GM13976 (cell line): ENCODE data around the gene ATP1A4.

ENCODE experiments used
- DNase-seq: peaks from one replicate; pipeline ENCODE4 v3.0.0; 2012; ENCODE audit warnings: low spot score
- in situ Hi-C: fragments of 300-500 bp; cut with MboI; formaldehyde crosslinking; loops from one replicate; pipeline ENCODE4 v1.12.0; 2022; ENCODE audit warnings: low sequenced_read_pairs, mixed read lengths, inconsistent platforms; ENCODE audit not compliant: unreplicated experiment
- TF ChIP-seq, protein P1 (sequence below): IDR thresholded peaks from 2 replicates; pipeline ENCODE4 v1.5.1; 2012; ENCODE audit warnings: borderline replicate concordance, mild to moderate bottlenecking; ENCODE audit not compliant: insufficient read depth; ENCODE audit errors: extremely low read depth, missing control alignments, control extremely low read depth

Gene ATP1A4

DNA sequence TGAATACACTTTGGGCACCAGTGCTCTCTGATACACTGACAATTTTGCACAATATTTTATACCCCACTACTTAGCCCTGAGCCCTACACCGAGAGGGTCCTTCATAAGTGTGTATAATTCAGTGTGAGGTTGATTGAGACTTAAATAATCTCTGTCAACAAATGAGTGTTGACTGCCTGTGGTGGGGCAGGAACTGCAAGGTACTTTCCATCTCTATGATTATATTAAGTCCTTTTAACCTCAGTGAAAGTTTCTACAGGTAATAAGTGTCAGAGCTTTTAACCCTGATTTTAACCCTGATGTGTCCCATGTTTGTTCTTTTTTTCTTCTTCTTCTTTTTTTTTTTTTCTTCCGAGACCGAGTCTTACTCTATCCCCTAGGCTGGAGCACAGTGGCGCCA lies 44.7 kb downstream of the ATP1A4 start:
- TF ChIP-seq, protein P1, sequence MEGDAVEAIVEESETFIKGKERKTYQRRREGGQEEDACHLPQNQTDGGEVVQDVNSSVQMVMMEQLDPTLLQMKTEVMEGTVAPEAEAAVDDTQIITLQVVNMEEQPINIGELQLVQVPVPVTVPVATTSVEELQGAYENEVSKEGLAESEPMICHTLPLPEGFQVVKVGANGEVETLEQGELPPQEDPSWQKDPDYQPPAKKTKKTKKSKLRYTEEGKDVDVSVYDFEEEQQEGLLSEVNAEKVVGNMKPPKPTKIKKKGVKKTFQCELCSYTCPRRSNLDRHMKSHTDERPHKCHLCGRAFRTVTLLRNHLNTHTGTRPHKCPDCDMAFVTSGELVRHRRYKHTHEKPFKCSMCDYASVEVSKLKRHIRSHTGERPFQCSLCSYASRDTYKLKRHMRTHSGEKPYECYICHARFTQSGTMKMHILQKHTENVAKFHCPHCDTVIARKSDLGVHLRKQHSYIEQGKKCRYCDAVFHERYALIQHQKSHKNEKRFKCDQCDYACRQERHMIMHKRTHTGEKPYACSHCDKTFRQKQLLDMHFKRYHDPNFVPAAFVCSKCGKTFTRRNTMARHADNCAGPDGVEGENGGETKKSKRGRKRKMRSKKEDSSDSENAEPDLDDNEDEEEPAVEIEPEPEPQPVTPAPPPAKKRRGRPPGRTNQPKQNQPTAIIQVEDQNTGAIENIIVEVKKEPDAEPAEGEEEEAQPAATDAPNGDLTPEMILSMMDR: no peak
- DNase-seq: no peak
- in situ Hi-C loops: loop anchor here (10.0 kb wide), 1 partner anchor 179 kb away; no protein-coding TSS in a partner anchor

GRCh38 chr1:160197231-160197630 lies 45.8 kb downstream of the ATP1A4 start:
- TF ChIP-seq, protein P1: no peak
- DNase-seq: no peak
- in situ Hi-C loops: loop anchor here (10.0 kb wide), 1 partner anchor 178 kb away; no protein-coding TSS in a partner anchor

DNA sequence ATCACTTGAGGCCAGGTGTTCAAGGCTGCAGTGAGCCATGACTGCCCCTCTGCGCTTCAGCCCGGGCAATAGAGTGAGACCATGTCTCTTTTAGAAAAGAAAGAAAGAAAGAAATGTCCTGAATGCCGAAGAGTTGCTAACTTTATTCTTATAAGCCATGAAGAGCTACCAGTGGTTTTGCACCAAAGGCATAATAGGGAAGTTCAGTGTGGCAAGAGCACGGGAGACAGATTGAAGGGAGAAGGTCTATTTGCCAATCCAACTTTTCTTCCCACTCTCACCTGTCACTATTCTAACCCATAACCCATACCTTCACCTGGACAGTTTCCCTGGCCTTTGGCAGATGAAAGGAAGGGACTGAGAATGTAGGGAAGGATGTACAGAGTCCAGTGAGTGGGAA lies 49.4 kb downstream of the ATP1A4 start:
- no peak for DNase-seq
- TF ChIP-seq, protein P1: no peak
- in situ Hi-C loops: no loop called here

DNA sequence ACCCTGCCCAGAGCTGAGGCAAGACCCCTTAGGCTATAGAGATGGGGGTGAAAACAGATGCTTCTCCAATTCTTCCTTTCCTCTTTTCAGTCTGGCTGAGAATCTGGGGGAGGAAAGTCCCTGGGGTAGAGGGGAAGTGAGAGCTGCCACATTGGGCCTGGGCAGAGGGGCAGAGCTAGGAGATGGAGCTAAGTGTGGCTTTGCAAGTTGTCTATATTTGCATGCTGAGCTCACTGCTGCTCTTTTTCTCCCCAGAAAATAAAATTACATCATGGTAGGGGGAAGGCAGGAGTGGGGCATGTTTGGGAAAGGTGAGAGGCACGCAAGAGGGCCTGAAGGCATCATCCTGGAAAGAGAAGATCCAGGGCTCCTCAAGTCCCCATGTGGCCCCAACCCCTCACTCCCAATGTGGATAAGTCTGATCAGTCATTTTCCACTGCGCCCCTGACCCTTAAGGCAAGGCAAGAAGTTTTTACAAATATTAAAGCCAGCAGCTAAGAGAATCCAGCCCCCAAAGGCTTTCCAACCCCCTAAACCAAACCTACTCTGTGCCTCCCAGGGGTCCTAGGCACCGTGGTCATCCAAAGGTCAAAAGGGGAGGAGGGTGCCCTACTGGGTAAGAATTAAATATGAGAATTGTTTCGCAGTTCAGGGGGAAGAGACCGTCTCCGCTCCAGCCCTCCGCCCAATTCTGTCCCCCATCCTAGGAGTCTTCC lies 53.3 kb downstream of the ATP1A4 start:
- DNase-seq: peak; percentile 66
- in situ Hi-C loops: no loop called here
- TF ChIP-seq, protein P1: no peak

DNA sequence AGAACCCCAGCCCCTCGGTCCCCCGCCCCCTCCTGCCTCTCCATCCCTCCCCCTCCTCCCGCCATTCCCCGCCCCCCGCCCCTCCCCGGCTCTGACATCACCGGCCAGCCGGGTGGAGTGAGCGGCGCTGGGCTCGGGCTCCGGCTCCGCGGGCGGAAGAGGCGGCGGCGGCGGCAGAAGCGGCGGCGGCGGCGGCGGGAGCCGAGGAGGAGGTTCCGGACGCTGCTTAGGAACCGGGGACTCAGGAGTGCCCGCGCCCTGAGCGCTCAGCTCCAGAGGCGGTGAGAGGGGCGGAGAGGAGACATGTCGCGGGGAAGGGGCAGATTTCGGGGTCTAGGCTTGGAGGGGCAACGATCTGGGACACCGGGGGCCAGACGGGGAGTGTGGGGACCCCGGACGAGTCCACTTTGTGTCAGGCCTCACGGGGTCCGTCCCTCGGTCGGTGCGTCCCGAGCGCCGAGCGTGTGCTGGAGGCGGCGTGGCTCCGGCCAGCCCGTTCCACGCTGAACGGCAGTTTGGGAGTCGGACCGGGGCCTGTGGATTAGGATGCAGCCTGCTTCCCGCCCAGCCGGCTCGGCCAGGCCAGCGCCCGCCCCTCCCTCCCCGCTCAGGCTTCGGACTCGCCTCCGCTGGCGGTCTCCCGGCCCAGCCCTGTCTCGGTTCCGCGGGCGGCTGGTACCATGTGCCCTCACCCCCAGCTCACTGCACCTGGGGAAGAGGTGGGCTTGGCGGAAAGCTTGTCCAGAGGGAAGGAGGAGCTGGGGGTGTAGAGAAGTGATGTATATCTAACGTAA lies 54.0 kb downstream of the ATP1A4 start, which contains the start of gene PEA15:
Gene PEA15, plus strand, starts transcription at position 143 of the 794 bp plus-strand sequence. CDS start 6,161 bp downstream, outside the sequence.
- in situ Hi-C loops: no loop called here
- TF ChIP-seq, protein P1: no peak
- peak; percentile 90 for DNase-seq

DNA sequence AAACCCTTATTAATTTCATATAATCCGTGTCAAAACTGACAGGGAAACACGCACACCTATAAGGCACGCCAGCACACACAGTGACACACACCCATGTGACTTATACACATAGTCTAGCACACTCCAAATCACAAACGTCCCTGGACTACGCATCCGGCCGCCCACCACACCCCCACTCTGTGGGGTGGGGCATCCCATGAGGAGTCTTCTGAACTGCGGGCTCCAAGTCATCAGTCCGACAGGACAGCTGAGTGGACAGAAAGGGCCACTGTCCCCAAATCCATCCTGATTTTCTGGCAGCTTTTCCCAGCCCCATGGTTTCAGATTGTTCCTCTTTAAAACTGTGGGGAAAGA lies 54.6 kb downstream of the ATP1A4 start:
- DNase-seq: peak; percentile 66
- in situ Hi-C loops: no loop called here
- TF ChIP-seq, protein P1: no peak
